WI38 (cell line): Measurements from ENCODE around the gene ERGIC1.

Source experiments
- H3K4me3 ChIP-seq: 2 replicates; pipeline ENCODE4 v1.5.1; 2011; ENCODE audit warnings: low read depth, mild to moderate bottlenecking, control low read depth, low read length
- CTCF ChIP-seq: IDR thresholded peaks from 2 replicates; pipeline ENCODE4 v1.5.1; 2012; ENCODE audit warnings: low read depth, mild to moderate bottlenecking, control low read depth, low read length

Gene ERGIC1

GRCh38 chr5:172972552-172972951, 138.5 kb downstream of the ERGIC1 start:
- H3K4me3 ChIP-seq: no peak overlapping the region
- TF ChIP-seq CTCF: no peak

GRCh38 chr5:172973127-172973916, 139.3 kb downstream of the ERGIC1 start:
- no peak overlapping the region for H3K4me3 ChIP-seq
- no peak for TF ChIP-seq CTCF

- no peak overlapping the region for H3K4me3 ChIP-seq
- no peak for TF ChIP-seq CTCF
These were observed 139.9 kb downstream of the ERGIC1 start for GRCh38 chr5:172973931-172974330.

DNA sequence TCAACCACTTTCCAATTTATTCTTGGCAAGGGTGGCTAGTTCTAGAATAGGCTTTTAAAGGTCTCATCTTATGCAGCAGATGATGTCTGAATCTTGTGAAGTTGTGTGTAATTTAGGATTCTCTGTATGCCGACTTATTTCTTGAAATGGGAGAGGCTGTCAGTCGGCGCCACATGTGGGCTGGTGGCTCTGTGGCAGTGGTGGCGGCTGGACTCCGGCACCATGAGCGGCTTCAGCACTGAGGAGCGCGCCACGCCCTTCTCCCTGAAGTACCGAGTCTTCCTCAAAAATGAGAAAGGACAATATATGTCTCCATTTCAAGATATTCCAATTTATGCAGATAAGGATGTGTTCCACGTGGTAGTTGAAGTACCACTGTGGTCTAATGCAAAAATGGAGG, 141.2 kb downstream of the ERGIC1 start:
- no peak for TF ChIP-seq CTCF
- no peak overlapping the region for H3K4me3 ChIP-seq

GRCh38 chr5:172979778-172980177, 145.7 kb downstream of the ERGIC1 start:
- no peak for TF ChIP-seq CTCF
- no peak overlapping the region for H3K4me3 ChIP-seq

DNA sequence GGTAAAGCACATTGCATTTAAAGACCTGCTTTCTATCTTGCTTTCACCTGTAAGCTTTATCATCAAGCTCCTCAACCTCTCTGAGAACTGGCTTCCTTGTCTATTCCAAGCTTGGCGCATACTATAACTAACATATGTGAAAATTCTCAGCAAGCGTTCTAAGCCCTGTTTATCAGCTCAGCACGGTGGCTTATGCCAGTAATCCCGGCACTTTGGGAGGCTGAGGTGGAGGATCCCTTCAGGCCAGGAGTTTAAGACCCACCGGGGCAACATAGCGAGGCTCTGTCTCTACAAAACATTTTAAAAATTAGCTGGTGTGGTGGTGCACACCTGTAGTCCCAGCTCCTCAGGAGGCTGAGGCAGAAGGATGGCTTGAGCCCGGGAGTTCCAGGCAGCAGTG, 147.9 kb downstream of the ERGIC1 start:
- no peak for TF ChIP-seq CTCF
- H3K4me3 ChIP-seq: no peak overlapping the region

DNA sequence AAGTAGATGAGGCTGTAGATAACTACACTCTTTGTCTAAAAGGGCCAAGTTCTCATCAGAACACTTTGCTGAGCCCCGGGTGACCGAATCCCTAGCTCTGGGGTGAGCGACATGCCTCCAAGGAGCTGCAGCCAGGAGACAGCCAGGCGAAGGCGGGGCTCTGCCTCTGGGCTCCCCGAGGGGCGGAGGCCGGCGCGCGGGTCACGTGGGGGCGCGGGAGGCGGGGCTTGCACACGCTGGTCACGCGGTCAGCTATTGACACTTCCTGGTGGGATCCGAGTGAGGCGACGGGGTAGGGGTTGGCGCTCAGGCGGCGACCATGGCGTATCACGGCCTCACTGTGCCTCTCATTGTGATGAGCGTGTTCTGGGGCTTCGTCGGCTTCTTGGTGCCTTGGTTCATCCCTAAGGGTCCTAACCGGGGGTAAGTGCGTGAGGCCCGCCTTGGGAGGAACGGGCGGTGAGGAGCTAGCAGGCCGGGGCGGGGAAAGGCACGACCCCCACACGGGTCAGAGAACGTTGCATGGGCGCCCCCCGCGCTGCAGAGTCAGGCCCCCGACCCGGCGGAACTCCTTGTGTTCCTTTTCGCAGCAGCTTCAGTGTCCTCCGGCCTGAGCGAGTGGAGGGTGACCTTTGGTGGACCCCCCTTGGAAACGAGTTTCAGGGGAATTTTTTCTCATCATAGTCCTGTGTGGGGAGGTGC, 149.6 kb downstream of the ERGIC1 start, which contains the start of gene ATP6V0E1:
Gene ATP6V0E1 (plus strand): TSS at position 230 of the 702 bp plus-strand sequence. CDS start 90 bp downstream, at position 320.
- TF ChIP-seq CTCF: no peak
- H3K4me3 ChIP-seq: peak within 1 kb of the TSS; percentile 98
